Stimulated activated CD4-positive, alpha-beta T cell treated with anti-CD3 and anti-CD28 coated beads, Interleukin-1b, Interleukin-23, amount 100 ng/mL, for 1 hour (primary cell): Measurements from ENCODE around the gene B3GLCT.
A peak's percentile ranks its signal among the peaks of the same experiment; 100 is the strongest.
"Not testable (repeated sequence)": the region's sequence is repeated elsewhere in the genome, so short reads cannot be mapped to it uniquely, and the experiment has no call there.

Experiments
- DNase-seq, 2 donors: peaks; one replicate each; pipeline ENCODE4 v3.0.0-alpha.2; 2020; ENCODE audit warnings: low read depth in 2 of 2

The B3GLCT gene

DNA sequence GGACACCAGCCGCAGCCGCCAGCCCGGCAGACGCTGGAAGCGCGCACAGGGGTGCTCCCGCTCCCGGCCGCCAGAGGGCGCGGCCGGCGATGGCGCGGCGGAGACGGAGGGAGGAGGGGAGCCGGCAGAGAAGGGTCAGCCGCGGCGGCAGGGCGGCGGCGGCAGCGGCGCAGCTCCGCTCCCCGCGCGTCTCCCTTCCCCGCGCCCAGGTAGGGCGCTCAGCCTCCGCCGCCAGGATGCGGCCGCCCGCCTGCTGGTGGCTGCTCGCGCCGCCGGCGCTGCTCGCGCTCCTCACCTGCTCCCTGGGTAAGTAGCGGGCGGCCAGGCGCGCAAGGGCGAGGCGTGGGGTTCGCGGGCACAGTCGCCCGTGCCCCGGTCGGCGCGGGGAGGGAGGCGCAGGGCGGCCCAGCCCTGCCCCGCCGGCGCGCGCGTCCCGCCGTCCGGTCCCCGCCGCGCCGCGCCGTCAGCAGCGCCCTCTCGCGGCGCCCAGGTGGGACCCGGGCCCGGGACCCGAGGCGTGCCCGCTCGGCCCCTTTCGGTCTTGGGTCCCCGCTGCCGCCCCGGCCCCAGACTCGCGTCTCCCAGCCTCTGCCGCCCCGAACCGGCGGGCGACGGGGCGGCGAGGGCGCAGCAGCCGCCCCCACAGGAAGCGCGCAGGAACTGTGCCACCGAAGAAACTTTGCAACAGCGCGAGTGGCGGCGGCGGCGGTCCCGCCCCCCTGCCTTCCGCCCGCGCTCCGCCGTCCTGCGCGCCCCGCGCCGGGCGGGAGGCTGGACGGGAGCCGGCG lies at the start of gene B3GLCT:
B3GLCT (plus strand) TSS at position 127 of the 788 bp plus-strand sequence; CDS start at position 237, 110 bp downstream.
- DNase-seq, result peak; percentile 54 to 58

DNA sequence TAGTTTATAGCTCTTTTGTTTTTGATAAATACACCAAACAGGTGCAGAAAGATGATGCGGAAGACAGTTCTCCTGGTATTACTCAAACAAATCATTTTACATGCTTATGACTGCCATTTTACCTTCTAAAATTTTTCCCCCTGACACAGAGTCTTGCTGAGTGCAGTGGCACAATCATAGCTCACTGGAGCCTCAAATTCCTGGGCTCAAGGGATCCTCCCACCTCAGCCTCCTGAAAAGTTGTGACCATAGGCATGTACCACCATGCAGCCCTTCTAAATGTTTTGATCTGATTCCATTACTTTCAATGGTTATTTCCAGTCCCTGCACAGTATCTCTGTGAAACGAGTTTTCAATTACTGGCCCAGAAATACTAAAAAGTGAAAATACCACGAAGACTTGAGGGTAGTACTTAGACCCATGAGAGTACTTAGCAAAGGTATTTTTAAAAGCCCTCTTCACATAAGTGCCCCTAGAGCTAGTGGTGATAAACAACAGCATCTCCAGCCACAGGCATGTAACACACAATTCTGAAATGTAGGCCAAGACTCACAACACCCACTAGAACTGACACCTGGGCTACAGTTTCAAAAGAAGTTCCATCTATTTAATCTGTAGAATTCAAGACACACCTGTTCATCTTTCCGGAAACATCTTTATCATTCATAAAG lies 49.3 kb upstream of the B3GLCT start:
- no peak for DNase-seq

DNA sequence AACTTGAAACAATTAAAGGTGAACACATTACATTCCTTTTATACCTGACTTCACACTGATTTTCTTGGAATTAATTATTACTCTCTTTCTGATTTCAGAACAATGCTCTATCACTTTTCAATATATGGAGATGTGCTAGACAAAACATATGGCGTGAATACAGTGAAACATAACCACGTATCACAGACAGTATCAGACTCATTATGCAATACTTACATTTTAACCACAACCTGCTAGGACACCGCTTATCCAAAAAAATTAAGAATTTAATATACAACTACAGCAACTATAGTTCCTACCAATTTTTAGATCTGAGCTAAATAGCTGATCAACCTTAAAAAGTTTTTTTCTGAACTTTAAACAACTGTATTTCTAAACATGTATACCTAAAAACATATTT lies 47.9 kb upstream of the B3GLCT start:
- no peak for DNase-seq

DNA sequence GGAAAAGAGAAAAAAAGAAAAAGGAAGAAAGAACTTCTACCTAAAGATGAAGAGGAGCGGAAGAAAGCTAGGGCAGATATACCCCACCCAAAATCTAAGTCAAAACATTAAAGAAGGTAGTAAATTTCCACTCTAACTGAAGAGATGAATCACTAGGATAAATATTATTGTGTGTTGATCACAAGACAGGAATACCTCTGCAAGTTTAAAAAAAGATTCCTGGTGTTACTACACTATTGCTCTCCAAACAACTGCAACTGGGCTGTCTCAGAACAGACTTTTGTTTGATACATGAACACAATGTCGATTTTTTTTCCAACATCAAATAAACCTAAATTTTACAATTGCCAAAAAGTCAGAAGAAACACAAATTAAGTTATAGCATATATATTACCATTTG lies 44.8 kb upstream of the B3GLCT start:
- DNase-seq, result no peak

DNA sequence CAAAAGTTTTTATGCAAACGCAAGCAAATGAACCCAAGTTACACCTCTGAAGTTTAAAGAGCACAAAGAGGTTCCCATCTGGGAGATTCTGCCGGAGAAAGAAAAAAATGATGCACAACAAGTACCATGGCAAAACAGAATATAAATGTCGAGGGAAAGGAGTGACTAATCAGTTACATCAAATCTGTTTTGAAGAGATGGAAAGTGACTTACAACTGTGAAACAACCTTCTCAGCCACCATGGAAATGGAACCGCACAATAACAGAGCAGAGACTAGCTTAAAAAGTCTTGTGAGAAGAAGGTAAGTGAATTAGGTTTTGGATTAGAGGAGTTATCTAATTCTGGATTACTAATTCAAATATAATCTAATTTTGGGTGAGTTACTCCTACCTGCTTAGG lies 40.5 kb upstream of the B3GLCT start:
- DNase-seq, result no peak

DNA sequence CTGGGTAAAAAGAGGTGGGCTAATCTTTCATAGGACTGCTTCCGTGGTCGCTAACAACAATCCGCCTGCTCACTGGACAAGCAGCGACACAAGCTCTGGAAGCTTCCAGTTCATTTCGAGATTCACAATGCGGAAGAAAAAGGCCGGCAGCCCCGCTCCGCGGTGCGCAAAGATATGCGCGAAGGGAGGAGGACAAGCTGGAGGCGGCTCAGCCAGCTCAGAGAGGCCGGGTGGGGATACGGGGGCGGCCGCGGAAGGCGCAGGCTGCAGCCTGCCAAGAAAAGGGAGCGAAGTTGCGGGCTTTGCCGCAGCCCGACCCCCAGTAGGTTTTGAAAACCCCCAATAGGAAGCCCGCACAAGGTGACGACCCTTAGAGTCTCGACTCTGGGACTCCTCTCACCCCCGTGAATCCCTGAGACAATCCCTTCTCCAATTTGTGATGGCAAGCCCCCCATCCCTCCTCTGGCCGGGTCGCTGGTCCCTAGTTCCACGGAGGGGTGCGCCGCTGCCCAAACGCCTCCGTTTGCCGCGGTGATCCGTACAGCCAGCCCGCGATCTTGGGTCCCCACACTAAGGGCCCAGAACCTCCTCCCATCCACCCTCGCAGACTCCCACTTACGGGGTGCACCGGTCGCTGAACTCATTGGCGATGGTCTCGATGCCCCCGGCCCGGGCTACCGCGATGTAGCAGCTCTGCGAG lies 38.8 kb upstream of the B3GLCT start:
- peak in 1 of 2 donors; percentile 37 for DNase-seq

DNA sequence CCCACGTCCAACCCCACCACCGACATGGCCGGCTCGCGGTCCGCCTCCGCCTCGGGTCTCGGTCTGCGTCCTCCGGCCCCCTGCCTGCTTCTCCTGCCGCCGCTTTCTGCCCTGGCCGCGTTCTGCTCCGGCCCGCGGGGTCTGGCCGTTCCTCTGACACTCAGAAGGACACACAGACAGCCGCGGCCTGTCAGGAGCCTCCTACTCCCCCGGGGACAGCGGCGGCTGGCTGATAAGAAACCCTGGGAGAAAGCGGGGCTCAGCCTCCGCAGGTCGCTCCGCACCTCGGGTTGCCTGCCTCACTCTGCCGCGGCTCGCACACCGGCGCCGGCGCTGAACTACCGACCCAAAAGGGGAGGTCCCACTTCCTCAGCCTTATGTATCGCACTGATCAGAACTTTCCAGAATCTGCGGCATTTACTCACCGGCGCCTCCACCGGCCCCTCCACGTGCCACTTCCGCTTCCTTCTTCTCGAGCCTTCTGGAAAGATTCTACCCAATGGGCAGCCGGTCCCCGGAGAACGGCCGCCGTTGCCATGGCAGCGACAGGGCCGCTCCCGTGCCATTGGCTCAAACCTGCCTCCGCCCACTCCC lies 38.1 kb upstream of the B3GLCT start, which contains the start of gene HSPH1:
HSPH1 (minus strand) TSS at position 348 of the 594 bp plus-strand sequence; CDS start at position 26, 322 bp downstream.
- DNase-seq, result peak; percentile 91 to 96

DNA sequence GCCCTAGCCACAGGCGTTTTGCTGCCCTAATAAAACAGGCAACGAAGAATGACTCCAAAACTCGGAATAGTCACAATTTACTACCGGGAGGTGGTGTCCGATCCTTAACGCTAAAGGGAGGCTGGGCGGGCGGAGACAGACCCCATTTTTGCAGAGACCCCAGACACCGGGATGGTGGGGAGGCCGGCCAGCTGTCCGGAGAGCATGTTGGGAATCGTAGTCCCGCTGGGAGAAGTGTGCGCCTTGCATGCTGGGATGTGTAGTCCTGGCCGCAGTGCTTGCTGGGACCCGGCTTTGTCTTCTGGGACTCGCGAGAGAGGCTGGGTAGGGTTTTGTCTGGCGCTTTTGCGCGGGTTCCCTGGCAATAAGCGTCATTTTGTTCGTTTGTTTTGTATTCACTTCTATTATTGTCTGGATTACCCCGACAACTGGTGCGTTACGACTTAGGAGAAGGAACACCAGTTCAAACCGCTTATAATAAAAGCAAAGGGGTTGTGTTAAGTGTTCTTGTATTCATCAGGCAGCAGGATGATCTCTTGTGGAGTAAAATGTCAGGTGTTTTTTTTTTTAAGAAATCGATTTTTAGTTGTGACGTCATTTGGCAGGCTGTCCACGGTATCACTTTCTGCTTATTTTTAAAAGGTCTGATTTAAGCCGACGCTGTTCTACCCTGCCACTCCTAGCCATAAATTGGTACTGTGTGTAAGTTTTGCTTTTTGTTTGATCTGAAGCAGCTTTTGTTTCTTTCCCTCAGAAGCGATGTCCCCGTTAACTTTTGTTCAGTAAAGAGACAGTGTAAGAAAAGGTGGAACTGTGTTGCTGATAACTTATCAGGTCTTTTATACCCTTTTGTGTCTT lies 37.4 kb upstream of the B3GLCT start:
- peak; percentile 80 to 87 for DNase-seq

DNA sequence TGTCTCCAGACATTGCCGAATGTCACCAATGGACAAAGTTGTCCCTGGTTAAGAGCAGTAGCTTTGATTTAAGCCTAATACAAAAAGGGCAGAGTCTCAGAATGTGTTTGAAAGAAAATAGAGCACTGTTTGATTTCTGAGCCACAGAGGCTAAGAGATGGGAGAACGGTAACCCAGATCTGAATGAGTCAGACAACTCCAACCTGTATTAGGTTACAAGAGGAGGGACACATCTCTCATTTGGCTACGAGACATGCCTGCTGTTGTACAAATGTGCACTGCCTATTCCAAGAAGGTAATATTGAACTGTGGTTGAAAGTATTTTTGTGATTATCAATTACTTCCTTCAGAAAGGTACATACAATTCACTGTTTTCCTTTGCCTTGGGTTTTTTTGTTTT lies 33.2 kb upstream of the B3GLCT start:
- DNase-seq, result no peak

DNA sequence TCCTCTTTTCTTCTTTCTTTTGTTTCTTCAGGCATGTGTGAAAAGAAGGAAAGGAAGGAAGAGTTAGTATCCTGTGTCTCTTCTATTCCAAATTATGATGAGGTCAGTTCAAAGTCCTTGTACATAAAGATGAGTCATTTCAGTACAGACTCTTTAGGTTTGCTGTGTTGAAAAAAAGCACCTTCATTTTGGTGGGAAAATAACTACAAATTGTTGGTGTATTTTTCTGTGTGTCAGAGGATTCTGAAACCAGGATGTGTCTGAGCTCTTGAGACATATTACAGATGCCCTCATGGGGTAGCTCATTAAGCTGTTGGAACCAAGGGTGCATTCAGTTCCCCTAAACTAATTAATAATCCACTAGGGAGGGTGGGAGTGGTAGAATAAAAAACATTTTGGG lies 32.3 kb upstream of the B3GLCT start:
- no peak for DNase-seq

DNA sequence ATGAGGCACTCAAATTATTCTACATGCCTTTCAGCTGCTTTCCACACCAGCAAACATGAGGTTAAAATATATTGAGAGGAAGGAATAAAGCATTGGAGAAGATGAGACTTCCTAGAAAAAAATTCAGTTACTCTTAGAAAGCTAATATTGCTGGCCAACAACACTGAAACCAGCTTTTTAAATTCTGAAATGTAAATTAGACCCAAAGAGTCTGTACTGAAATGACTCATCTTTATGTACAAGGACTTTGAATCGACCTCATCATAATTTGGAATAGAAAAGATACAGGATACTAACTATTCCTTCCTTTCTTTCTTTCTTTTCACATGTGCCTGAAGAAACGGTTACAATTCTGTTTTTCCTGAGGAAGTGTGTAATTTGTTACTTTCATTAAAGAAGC lies 31.6 kb upstream of the B3GLCT start:
- no peak for DNase-seq

DNA sequence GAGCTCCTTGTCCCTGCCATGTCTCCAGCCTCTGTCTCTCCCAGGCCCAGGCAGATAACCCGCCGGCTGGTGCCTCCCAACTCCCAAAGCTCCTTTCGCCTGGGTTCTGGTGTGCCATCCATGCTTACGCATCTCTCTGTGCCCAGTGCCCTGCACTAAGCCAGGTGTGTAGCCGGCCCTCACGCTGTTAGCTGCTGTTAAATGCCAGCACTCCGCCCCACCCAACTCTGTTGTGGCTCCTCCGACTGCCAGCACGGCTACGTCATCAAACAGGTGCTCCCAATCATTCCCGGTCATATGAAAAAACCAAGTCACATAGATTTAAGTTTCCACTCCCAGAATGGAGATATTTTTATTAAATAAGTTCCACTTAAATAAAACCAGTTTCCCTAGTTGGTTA lies 31.0 kb upstream of the B3GLCT start:
- DNase-seq, result no peak

DNA sequence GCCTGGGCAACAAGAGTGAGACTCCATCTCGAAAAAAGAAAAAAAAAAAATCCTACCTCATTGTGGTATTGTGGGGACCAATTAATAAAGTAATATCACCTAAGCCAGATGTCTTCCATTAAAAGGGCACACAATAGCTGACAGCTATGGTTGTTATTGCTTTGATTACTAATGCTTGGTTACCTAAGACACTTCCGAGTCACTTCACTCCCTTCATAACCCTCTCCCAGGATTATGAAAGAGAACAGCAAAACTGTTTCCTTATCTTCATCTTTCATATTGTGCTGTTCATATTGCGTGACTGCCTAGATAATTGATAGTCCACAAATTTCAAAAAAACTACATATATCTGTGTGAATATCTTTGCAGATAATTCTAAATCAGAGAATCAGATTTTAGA lies 27.8 kb upstream of the B3GLCT start:
- no peak for DNase-seq

DNA sequence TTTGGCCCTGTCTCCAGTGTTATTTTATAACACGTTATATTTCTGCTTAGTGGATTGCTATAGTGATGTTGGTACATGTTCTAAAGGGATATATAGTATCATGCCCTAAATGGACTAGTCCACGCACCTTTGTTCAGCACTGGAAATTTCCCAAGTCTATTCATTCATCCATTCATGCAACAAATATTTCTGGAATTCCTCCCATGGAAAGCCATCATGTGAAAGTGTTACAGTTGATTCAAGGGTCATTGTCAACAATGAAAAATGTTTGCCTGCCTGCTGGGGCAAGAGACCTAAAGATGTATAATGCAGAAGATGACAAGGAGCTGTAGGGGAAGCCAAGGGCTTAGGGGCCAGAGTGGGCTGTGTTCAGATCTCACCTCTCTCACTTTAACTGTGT lies 27.2 kb upstream of the B3GLCT start:
- DNase-seq, result no peak

DNA sequence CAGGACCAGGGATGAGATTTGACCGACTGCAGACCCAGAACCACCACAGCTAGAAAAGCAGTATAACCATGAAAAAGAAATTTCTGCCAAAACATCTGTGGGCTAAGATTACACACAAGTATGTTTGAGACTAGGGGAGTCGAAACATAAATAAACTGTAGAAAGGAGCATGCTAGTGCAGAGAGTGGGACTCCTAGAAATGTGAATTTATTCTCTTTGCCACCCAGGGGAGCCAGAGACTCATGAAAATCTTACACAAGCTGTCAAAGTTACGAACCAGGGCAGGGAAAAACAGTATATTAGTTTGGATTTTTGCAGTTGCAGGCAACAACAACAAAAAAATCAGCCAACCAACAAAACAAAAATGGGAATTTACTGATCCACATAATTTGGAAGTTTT lies 25.8 kb upstream of the B3GLCT start:
- DNase-seq, result no peak

DNA sequence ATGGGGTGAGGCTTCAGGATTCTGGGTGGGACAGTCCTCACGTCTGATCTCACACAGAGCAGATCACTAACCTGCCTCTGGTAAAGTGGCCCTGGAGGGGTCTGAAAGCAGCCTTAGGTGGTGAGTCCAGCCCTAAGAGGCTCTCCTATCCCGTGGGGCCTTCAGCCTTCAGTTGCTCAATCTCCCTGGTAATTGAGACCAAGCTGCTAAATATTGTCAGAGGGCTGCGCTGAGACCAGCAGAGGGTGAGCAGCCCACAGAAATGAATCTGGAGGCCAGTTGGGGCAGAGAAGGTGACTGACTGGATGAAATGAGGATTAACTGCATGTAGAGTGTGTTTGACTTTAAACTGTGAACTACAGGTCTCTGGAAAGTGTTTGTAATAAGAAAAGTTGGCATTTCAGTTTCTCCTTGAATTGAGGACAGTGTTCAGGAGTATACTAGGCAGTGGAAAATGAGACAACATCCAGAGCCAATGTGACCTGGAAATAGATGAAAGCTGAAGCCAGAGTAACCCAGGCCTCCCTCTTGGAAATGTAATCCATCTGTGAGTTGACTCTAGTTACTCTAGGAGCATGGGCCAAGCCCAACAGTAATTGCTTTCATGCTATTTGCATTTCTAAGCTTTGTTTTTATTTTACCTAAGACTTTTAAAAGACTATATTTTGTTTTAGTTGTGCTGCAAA lies 23.8 kb upstream of the B3GLCT start:
- DNase-seq, result no peak

DNA sequence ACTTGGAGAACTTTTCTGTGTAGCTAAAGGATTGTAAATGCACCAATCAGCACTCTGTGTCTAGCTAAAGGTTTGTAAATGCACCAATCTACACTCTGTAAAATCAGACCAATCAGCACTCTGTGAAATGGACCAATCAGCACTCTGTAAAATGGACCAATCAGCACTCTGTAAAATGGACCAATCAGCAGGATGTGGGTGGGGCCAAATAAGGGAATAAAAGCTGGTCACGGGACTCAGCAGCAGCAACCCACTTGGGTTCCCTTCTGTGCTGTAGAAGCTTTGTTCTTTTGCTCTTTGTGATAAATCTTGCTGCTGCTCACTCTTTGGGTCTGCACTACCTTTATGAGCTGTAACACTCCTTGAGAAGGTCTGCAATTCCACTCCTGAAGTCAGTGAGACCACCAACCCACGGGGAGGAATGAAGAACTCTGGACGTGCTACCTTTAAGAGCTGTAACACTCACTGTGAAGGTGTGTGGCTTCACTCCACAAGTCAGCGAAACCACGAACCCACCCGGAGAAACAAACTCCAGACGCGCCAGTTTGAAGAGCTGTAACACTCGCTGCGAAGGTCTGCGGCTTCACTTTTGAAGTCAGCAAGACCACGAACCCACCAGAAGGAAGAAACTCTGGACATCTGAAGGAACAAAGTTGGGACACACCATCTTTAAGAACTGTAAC lies 21.8 kb upstream of the B3GLCT start:
- DNase-seq, result not testable (repeated sequence)

DNA sequence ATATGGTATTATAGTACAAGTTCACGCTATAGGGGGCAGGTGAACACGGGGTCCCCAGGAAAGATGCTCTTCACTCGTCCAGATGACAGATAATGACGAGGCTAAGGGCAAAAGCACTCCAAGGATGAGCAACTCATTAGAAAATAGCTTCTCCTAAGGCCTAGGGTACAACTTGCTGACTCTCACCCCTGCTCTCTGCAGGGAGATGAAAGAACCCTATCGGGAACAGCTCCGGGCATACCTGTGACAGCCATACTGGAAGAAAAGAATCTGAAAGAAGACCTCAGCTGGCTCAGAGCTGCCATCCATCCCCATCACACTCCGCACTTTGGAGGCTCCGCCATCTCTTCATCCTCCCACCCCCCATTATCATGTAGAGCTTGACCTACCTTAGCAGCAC lies 20.5 kb upstream of the B3GLCT start:
- no peak for DNase-seq

DNA sequence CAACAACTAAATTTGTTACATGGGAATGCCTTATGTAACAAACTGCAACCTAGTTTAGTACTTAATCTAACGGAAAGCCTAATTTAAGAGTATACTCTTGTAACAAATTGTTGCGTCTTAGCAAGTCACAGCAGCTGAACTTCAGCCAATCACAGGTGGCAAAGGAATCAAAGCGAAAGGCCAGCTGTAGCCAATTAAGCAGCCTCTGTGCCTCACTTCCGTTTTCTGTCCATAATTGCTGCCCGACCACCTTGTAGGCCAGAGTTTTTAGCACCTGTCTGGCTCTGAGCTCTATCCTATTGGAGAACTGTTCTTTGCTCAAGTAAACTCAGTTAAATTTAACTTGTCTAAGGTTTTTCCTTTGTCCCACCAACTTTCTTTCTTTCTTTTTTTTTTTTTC lies 20.0 kb upstream of the B3GLCT start:
- DNase-seq, result no peak

DNA sequence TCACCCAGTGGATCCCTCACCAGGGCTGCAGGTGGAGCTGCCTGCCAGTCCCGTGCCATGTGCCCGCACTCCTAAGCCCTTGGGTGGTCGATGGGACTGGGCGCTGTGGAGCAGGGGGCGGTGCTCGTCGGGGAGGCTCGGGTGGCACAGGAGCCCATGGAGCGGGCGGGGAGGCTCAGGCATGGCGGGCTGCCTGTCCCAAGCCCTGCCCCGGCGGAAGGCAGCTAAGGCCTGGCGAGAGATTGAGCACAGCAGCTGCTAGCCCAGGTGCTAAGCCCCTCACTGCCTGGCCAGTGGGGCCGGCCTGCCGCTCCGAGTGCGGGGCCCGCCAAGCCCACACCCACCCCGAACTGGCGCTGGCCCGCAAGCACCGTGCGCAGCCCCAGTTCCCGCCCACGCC lies 16.8 kb upstream of the B3GLCT start:
- DNase-seq, result no peak
